Neural crest cell (in vitro differentiated cells): ENCODE results near the gene GABRD. TPM values are rescaled to one million over a fixed set of nuclear protein-coding genes. Genes with fewer than 3 reads are reported as not detected.

Source experiments
- DNase-seq: peaks from one replicate; pipeline ENCODE4 v3.0.0; 2021; ENCODE audit warnings: low read depth, mixed read lengths, low spot score
- H3K27ac Mint-ChIP-seq: one replicate; pipeline ENCODE4 v1.8.0; 2021; ENCODE audit warnings: mild to moderate bottlenecking, mixed read lengths; ENCODE audit not compliant: unreplicated experiment
- H3K27me3 Mint-ChIP-seq: 2 replicates; pipeline ENCODE4 v1.8.0; 2021; ENCODE audit warnings: low read depth, mild to moderate bottlenecking, mixed read lengths
- H3K36me3 Mint-ChIP-seq: 2 replicates; pipeline ENCODE4 v1.8.0; 2021; ENCODE audit warnings: low read depth, mild to moderate bottlenecking, mixed read lengths
- H3K4me1 Mint-ChIP-seq: 2 replicates; pipeline ENCODE4 v1.8.0; 2021; ENCODE audit warnings: mixed read lengths
- H3K4me3 Mint-ChIP-seq: one replicate; pipeline ENCODE4 v1.8.0; 2021; ENCODE audit warnings: mild to moderate bottlenecking, mixed read lengths
- H3K9me3 Mint-ChIP-seq: 2 replicates; pipeline ENCODE4 v1.8.0; 2021; ENCODE audit warnings: mixed read lengths
- CTCF ChIP-seq: fragments of 200-600 bp; sonication (generic); conservative IDR thresholded peaks from 2 replicates; pipeline ENCODE4 v1.5.0; 2021; ENCODE audit warnings: antibody characterized with exemption, mild to moderate bottlenecking
- total RNA-seq: library from RNA; stranded (reverse); gene quantifications from 2 replicates; pipeline ENCODE4 v1.2.1, GENCODE V29; 2021

Gene GABRD
- total RNA-seq, 1 donor from 2014 or later, result 0.54 TPM

GRCh38 chr1:1996207-1996651, 22.9 kb upstream of the GABRD start:
- H3K27me3 Mint-ChIP-seq, result peaks cover 5% of the 10 kb centered on the region
- DNase-seq, result no peak
- H3K27ac Mint-ChIP-seq, result peak overlapping the region; percentile 7

GRCh38 chr1:1997576-1997975, 21.6 kb upstream of the GABRD start:
- H3K4me3 Mint-ChIP-seq, result no peak overlapping the region
- DNase-seq, result no peak
- peaks cover 35% of the 10 kb centered on the region for H3K4me1 Mint-ChIP-seq
- peaks cover 5% of the 10 kb centered on the region for H3K27me3 Mint-ChIP-seq
- no peak for TF ChIP-seq CTCF
- no peaks in the 10 kb centered on the region for H3K9me3 Mint-ChIP-seq
- no peaks in the 10 kb centered on the region for H3K36me3 Mint-ChIP-seq
- H3K27ac Mint-ChIP-seq, result no peak overlapping the region

More at GRCh38 chr1:1996207-1996651, 22.9 kb upstream of the GABRD start:
- TF ChIP-seq CTCF, result no peak
- Mint-ChIP-seq H3K9me3 (no peaks in the 10 kb centered on the region), H3K36me3 (no peaks in the 10 kb centered on the region), H3K4me1 (peaks cover 29% of the 10 kb centered on the region), H3K4me3 (no peak overlapping the region)

- H3K4me1 Mint-ChIP-seq, result peaks cover 29% of the 10 kb centered on the region
Measured at GRCh38 chr1:2000432-2000831, 18.7 kb upstream of the GABRD start.

GRCh38 chr1:2000850-2001249, 18.3 kb upstream of the GABRD start:
- Mint-ChIP-seq H3K4me3 (no peak overlapping the region), H3K4me1 (peaks cover 29% of the 10 kb centered on the region), H3K9me3 (no peaks in the 10 kb centered on the region), H3K27ac (no peak overlapping the region), H3K27me3 (peaks cover 3% of the 10 kb centered on the region), H3K36me3 (no peaks in the 10 kb centered on the region)
- no peak for DNase-seq
- no peak for TF ChIP-seq CTCF

More at GRCh38 chr1:2000432-2000831, 18.7 kb upstream of the GABRD start:
- no peak for TF ChIP-seq CTCF
- no peak overlapping the region for H3K4me3 Mint-ChIP-seq
- no peak overlapping the region for H3K27ac Mint-ChIP-seq
- H3K36me3 Mint-ChIP-seq, result no peaks in the 10 kb centered on the region
- no peak for DNase-seq
- peaks cover under 1% of the 10 kb centered on the region for H3K27me3 Mint-ChIP-seq
- H3K9me3 Mint-ChIP-seq, result no peaks in the 10 kb centered on the region

- Mint-ChIP-seq H3K36me3 (no peaks in the 10 kb centered on the region), H3K27ac (peak overlapping the region; percentile 67), H3K9me3 (no peaks in the 10 kb centered on the region), H3K27me3 (peaks cover 4% of the 10 kb centered on the region), H3K4me3 (no peak overlapping the region), H3K4me1 (peaks cover 24% of the 10 kb centered on the region)
- no peak for DNase-seq
- TF ChIP-seq CTCF, result no peak
Measured at GRCh38 chr1:2001773-2002411, 17.3 kb upstream of the GABRD start.
